Omental fat pad (tissue), 4 donors: Measurements from ENCODE around the gene PDLIM4. TPM values are rescaled to one million over a fixed set of nuclear protein-coding genes. Genes with fewer than 3 reads are reported as not detected.

Experiments used
- ATAC-seq: fragments of 150-250 bp; one replicate; pipeline ENCODE4 v1.9.1; 2016; ENCODE audit warnings: mild to moderate bottlenecking, moderate library complexity; ENCODE audit not compliant: low FRiP score
- DNase-seq: peaks from one replicate; pipeline ENCODE4 v3.0.0-alpha.2; 2019; ENCODE audit warnings: low spot score
- CTCF ChIP-seq, 3 donors: fragments of 450-650 bp; IDR thresholded peaks; one replicate each; pipeline ENCODE4 v1.5.1; 2016 to 2017; ENCODE audit warnings: antibody characterized with exemption in 3 of 3, mild to moderate bottlenecking in 3 of 3, moderate library complexity in 2 of 3
- total RNA-seq, 4 donors: library from RNA; depleted of rRNA; stranded (reverse); fragments of >200 nt; gene quantifications; one replicate each; pipeline ENCODE4 v1.1.0, GENCODE V29; 2016

PDLIM4 gene
- total RNA-seq, 4 donors from 2014 or later = 19.5 to 89.5 (median 23.4) TPM

- ATAC-seq = no peak
- DNase-seq = no peak
- TF ChIP-seq CTCF (IDR thresholded peaks at IDR 0.05) = no peak
Measured at GRCh38 chr5:132303589-132303988, 46.1 kb downstream of the PDLIM4 start.

GRCh38 chr5:132305420-132305819 lies 47.9 kb downstream of the PDLIM4 start:
- ATAC-seq = no peak
- no peak for DNase-seq
- TF ChIP-seq CTCF (IDR thresholded peaks at IDR 0.05) = no peak

DNA sequence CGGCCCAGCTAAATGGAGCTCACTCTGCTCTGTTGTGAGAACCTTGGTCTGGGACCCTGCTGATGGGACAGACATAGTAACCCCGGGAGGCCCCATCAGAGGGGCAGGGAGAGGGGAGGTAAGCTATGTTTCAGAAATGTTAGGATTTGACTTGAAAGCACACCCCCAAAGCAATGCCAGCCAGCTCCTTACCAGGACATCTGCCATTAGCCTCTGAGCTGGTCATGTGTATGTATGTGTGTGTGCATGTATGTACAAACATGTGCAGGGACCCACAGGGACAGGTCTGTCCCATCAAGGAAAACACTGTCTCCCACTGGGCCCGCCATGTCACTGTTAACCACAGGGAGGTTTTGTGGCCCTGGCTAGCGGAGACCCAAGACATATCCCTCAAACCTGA lies 51.2 kb downstream of the PDLIM4 start:
- DNase-seq (no peak), ATAC-seq (no peak)
- TF ChIP-seq CTCF (IDR thresholded peaks at IDR 0.05) = no peak

DNA sequence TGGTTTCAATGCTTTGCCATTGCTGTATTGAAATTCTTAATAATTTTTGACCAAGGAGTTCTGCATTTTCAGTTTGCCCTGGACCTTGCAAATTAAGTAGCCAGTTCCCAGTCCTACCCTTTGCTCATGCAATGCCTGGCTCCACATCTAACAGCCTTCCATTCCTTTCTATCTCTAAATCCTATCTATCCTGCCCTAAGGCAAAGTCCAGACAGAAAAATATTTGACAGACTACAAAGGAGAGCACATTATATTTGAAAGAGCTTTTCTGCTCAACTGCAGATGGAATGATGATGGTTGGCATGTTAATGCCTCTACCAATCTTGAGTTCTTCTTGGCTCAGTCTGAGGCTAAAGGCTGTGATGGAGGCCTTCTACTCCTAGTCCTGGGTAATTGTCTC lies 52.2 kb downstream of the PDLIM4 start:
- no peak for ATAC-seq

GRCh38 chr5:132310141-132310834 lies 52.8 kb downstream of the PDLIM4 start:
- TF ChIP-seq CTCF (IDR thresholded peaks at IDR 0.05) = no peak
- ATAC-seq = no peak
- DNase-seq = no peak

More for the DNA sequence above, 52.2 kb downstream of the PDLIM4 start:
- TF ChIP-seq CTCF (IDR thresholded peaks at IDR 0.05) = no peak
- DNase-seq = no peak

- ATAC-seq (peak; percentile 81), DNase-seq (no peak)
- TF ChIP-seq CTCF (IDR thresholded peaks at IDR 0.05) = no peak
Measured at GRCh38 chr5:132313366-132313765, 55.9 kb downstream of the PDLIM4 start.

- DNase-seq (no peak), ATAC-seq (no peak)
- no peak for TF ChIP-seq CTCF (IDR thresholded peaks at IDR 0.05)
Measured at GRCh38 chr5:132313961-132314432, 56.5 kb downstream of the PDLIM4 start.
